IMR-90 (cell line): Measurements from ENCODE around the gene IQCE.

ENCODE experiments used
- BHLHE40 ChIP-seq: fragments of 150-350 bp; IDR thresholded peaks from 2 replicates; pipeline ENCODE4 v1.6.1; 2016; ENCODE audit warnings: mild to moderate bottlenecking, low read depth, low read length
- CTCF ChIP-seq: conservative IDR thresholded peaks from 2 replicates; pipeline ENCODE4 v1.5.1; 2012; ENCODE audit warnings: mild to moderate bottlenecking, low read depth, low read length, improper control_type of control experiment
- FOS ChIP-seq: fragments of 150-350 bp; IDR thresholded peaks from 2 replicates; pipeline ENCODE4 v1.6.1; 2016; ENCODE audit warnings: low read depth, low read length
- MAFK ChIP-seq: IDR thresholded peaks from 2 replicates; pipeline ENCODE4 v1.6.1; 2012; ENCODE audit warnings: low read depth, low read length, improper control_type of control experiment
- MXI1 ChIP-seq: IDR thresholded peaks from 2 replicates; pipeline ENCODE4 v1.6.1; 2012; ENCODE audit warnings: low read depth, mild to moderate bottlenecking, low read length, moderate library complexity, borderline replicate concordance
- POLR2A ChIP-seq: IDR thresholded peaks from 2 replicates; pipeline ENCODE4 v1.6.1; 2012; ENCODE audit warnings: mild to moderate bottlenecking, low read depth, low read length
- RCOR1 ChIP-seq: IDR thresholded peaks from 2 replicates; pipeline ENCODE4 v1.6.1; 2012; ENCODE audit warnings: mild to moderate bottlenecking, low read length, improper control_type of control experiment; ENCODE audit not compliant: insufficient replicate concordance
- RFX5 ChIP-seq: IDR thresholded peaks from 2 replicates; pipeline ENCODE4 v1.8.0; 2012; ENCODE audit warnings: low read depth, mild to moderate bottlenecking, low read length, moderate library complexity
- SMC3 ChIP-seq: fragments of 150-350 bp; IDR thresholded peaks from 2 replicates; pipeline ENCODE4 v1.6.1; 2016; ENCODE audit warnings: low read depth, mild to moderate bottlenecking, antibody characterized with exemption, low read length, moderate library complexity
- TF ChIP-seq, protein P1 (sequence below): fragments of 150-350 bp; IDR thresholded peaks from 2 replicates; pipeline ENCODE4 v1.6.1; 2017; ENCODE audit warnings: mild to moderate bottlenecking, antibody characterized with exemption, low read length, low read depth

DNA sequence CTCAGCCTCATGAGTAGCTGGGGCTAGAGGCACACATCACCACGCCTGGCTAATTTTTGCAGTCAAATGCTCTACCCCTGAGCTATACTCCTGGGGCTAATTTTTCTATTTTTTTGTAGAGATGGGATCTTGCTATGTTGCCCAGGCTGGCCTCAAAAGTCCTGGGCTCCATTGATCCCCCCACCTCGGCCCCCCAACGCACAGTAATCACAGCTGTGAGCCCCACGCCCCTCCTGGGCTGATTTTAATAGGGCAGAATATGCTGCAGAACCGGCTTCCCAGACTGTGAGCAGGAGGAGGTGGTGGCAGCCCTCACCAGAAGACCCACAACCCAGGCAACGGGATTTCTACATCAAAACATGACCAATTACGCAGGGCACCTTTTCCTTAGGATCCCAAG, 18.6 kb upstream of the IQCE start:
- no peak for TF ChIP-seq RFX5
- TF ChIP-seq CTCF = no peak
- no peak for TF ChIP-seq POLR2A
- TF ChIP-seq FOS = no peak
- no peak for TF ChIP-seq MXI1
- no peak for TF ChIP-seq RCOR1
- no peak for TF ChIP-seq BHLHE40
- no peak for TF ChIP-seq MAFK
- TF ChIP-seq SMC3 = no peak
- TF ChIP-seq, protein P1, sequence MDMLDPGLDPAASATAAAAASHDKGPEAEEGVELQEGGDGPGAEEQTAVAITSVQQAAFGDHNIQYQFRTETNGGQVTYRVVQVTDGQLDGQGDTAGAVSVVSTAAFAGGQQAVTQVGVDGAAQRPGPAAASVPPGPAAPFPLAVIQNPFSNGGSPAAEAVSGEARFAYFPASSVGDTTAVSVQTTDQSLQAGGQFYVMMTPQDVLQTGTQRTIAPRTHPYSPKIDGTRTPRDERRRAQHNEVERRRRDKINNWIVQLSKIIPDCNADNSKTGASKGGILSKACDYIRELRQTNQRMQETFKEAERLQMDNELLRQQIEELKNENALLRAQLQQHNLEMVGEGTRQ = no peak
